HG03103 (cell line): ENCODE data around the gene PANK2.
"Not testable (repeated sequence)": the region's sequence is repeated elsewhere in the genome, so short reads cannot be mapped to it uniquely, and the experiment has no call there.

Experiments
- ATAC-seq: cut with Tn5 transposase; IDR thresholded peaks from one replicate; pipeline ENCODE4 v1.9.1; 2021; ENCODE audit warnings: low read depth; ENCODE audit not compliant: unreplicated experiment

Gene PANK2

DNA sequence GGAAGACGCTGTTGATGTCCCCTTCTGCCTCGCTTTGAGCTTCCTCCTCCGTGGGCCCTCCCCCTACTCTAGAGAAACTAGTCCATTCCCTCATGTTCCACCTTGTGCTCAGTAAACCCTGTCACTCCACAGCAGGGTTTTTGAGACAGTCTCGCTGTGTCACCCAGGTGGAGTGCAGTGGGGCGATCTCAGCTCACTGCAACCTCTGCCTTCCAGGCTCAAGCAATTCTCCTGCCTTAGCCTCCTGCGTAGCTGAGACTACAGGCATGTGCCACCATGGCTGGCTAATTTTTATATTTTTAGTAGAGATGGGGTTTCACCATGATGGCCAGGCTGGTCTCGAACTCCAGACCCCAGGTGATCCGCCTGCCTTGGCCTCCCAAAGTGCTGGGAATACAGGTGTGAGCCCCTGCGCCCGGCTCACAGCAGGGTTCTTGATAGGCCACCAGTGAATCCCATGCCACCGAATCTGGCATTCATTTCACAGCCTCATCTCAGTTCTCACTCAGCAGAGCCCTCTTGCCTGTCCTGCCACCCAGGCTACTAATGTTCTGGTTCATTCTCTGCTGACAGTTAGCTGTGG lies 36.0 kb downstream of the PANK2 start:
- no peak for ATAC-seq

DNA sequence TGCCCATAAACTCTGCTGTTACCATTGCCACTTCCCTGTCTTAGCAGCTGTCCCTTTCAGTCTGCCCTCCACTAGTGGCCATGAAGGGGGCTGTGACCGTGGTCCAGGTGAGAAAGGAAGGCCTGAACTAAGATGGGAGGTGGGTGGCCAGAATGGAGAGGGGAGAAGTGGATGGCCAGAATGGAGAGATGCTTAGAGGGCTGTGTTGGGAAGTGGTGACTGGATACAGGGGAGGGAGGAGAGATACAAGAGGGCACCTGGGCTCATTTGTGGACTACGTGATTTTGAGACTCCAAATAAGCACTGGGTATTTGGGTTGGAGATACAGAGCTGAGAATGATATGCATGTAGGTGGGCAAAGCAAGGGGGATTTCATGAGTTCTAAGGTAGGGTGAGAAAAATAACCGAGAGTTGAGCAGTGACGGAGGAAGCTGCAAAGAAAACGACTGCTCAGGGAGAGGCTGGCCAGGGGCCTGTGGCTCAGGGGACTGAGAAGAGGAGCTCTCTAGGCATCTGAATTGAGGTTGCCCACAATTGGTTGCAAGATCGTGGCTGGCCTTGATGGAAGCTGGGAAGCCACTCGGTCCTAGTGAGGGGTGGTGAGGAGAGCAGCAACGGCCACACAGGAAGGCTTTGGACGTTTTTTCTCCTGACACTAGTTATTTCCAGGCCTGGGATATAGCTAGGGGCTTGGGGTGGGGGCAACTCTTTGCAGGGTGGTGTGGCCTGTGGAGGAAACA lies 36.9 kb downstream of the PANK2 start:
- ATAC-seq: no peak

DNA sequence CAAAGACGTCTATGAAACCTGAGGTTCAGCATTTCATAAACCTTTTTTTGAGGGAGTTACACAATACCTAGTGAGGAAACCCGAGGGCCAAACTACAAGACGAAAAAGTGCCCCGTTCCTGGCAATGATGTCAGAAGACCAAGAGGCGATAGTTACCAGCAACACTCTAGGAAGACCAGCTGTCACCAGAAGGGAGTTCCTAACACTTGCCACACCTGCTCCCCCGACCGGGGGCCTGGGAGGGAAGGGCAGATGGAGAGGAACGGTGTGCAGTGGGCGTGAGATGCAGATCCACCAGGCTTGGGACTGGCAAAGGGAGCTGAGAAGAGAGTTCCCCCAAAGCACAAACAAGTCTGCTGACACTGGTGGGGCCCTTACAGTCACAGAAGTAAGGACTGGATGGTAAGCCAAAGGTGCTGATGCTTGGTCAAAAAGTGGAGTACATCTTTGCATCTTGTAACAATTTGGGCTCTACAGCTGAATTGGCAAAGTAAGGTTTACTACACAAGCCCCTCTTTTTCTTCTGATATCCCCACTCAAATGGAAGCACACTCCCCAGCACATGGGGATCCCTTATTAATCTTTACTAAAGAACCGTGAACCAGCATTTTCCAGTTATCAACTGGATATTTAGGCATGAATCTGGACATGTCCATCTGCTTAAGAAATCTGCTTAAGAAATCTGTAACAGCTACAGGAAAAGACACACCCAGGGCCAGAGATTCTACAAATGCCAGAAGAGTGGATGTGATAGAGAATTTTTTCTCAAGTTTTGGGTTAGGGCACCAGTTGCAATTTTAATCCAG lies 38.5 kb downstream of the PANK2 start:
- no peak for ATAC-seq

DNA sequence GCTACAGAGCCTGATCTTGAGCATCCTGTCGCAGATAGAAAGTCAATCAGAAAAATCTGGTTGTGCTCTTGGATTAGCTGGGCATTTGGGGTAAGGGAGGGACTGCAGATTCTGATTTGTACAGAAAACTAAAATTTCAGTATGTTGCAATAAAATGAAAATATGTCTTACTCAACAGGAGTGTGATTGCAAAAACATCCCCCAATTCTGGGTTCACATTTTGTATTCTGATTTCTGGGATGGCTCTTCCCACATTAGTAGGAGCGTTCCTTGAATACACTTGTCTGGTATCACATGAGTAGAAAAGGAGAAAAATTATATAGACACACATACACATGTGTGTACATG lies 40.5 kb downstream of the PANK2 start:
- no peak for ATAC-seq

DNA sequence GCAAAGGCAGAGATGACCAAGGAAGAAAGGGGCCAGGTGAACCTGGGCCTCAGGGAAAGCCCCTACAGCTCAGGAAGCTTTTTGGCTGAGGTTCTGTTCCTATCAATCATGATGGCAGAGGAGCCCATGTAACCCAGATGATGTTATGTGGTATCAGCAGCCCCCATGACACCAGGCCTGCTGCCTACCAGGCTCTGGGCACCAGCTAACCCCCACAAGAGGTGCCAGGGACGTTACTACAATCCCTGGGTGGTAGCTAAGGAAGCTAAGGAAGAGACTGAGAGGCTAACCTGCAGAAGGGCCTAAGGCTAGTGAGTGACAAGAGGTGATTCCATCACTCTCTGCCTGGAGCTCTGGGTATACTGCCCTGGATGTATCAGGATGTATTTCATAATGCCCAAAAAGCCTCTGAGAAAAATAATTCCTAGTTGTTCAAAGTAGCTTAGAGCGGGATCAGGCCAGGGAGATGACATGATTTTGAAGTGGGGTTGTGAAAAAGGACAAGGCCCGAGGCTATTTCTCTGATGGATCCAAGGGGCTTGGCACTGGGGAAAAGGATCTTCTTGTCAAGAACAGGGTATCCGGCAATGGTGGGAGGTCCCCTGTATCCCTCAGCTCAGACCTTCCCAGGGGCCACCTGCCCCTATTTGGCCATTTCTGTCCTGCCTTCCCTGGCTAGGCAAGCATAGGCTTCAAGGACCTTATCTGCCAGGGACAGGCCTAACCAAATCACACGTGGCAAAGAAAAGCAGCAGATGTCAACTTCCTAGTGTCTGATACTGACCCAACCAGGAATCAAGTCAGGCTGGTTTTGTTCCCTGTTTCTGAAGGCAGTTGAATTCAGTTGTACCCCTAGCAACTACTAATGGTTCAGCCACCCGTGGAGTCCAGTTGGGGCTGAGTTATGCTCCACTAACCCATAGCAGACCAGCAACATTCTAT lies 41.3 kb downstream of the PANK2 start:
- no peak for ATAC-seq

DNA sequence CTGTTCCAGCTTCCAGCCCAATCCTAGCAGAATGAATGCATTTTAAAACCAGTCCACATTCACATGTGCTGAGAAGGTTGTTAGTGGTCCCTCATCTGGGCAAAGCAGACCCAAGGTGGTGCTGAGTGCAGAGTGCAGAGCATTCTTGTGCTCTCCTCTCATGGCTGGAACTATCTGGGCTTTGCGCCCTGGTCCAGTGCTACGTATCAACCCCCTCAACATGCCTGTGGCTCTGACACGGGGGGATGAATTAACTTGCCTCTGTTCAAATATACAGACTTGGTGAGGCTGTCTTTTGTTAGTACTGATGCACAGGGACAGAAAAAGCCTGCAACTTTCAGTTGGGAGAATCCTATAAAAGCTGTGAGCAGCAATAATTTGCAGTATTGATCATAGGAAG lies 42.5 kb downstream of the PANK2 start:
- no peak for ATAC-seq

DNA sequence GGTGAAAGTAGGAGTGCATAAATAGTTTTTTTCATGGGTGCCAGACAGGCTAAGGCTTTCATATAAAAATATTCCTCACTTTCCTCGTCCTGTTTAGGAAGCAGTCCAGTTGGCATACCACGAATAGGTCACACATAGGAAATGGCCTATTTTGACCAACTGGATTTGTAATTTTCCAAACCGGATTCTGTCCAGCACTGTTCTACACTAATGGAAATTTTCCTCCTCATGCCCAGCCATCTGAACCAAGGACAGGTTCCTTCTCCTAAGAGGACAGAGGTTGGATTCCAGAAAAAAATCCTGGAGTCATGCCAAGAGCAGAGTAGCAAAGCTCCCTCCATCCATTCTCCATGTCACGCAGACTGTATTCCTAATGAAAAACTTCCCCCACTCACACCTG lies 43.1 kb downstream of the PANK2 start:
- no peak for ATAC-seq

DNA sequence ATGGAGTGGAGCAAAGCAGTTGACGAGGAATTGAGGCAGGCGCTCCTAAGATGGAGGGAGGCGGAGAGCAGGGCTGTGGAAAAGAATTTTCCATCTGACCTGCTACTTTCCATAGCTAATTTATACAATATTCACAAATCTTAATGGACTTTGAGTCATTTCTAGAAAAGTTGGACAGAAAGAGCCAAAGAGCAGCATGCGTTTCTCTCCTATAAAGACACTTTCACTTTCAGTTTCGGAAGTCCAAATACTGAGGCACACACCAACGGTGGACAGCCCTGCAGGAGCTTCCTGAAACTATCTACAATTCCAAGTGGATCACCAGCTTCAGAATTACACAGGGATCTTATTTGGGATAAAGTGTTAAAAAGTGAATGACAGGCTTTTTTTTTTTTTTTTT lies 43.5 kb downstream of the PANK2 start:
- no peak for ATAC-seq

GRCh38 chr20:3933218-3933617 lies 44.0 kb downstream of the PANK2 start:
- ATAC-seq: no peak

GRCh38 chr20:3934624-3935023 lies 45.4 kb downstream of the PANK2 start:
- no peak for ATAC-seq

DNA sequence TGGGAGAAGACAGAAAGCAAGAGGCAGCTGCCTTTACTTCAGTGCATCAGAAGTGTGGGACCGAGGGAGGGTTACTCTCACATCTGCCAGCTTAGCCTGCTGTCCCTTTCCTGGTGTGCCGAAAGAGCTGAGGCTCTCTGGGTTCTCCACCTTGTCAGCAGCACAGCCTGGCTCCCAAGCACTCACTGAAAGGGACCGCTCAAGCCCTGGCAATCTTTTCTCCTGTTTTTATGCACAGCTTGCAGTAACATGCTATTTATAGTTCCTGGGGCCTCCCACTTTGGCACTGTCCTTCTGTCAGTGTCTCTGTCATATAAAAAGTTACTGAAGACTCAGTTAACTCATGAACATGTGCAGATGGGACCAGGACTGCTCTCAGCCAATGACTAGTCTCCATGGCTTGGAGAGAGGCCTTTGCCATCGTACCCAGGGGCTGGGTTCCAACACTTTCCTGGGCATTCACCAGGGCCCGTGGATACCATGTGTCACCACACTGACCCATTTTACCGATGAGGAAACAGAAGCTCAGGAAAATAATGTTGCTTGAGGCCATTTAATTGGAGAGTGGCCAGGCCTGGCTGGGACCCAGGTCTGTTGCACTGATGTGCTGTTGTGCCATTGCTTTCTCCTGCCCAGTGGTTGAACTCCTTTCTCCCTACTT lies 46.2 kb downstream of the PANK2 start:
- ATAC-seq: no peak

- no peak for ATAC-seq
These were observed 46.8 kb downstream of the PANK2 start for GRCh38 chr20:3935956-3936340.

- no peak for ATAC-seq
These were observed 48.4 kb downstream of the PANK2 start for GRCh38 chr20:3937618-3938017.

- ATAC-seq: no peak
These were observed 51.7 kb downstream of the PANK2 start for GRCh38 chr20:3940905-3941304.

- not testable (repeated sequence) for ATAC-seq
These were observed 57.5 kb downstream of the PANK2 start for GRCh38 chr20:3946666-3947065.

- no peak for ATAC-seq
These were observed 75.5 kb downstream of the PANK2 start for GRCh38 chr20:3964719-3965118.

DNA sequence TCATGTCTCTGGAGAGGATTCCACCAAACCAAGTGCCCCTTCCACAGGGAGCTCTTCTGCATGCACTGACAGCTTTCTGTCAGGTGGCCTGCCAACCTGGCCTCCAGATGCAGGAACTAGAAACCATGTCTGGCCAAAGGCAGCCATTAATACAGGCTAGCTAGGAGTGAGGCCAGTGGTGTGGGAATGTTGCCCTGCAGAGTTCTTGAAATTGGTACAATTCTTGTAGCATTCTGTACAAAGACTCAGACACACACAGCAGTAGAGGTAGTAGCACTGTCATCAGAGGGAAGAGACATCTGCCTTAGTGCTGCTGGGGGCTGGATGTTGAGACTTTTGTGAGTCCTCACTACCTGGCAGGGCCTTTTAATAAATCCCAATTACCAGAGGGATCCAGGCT lies 77.4 kb downstream of the PANK2 start:
- no peak for ATAC-seq

GRCh38 chr20:3970016-3970415 lies 80.8 kb downstream of the PANK2 start:
- ATAC-seq: no peak

DNA sequence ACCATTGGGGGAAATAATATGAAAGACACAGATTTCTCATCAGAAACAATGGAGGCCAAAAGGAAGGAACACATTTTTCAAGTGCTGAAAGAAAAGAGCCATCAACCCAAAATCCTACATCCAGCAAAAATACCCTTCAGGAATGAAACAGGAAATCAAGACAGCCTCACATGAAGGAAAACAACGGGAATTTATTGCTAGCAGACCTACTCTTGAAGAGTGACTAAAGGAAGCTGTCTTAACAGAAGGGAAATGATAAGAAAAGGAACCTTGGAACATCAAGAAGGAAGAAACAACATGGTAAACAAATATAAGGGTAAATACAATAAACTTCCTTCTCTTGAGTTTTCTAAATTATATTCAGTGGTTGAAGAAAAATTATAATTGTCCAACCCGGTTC lies 82.0 kb downstream of the PANK2 start:
- ATAC-seq: no peak

DNA sequence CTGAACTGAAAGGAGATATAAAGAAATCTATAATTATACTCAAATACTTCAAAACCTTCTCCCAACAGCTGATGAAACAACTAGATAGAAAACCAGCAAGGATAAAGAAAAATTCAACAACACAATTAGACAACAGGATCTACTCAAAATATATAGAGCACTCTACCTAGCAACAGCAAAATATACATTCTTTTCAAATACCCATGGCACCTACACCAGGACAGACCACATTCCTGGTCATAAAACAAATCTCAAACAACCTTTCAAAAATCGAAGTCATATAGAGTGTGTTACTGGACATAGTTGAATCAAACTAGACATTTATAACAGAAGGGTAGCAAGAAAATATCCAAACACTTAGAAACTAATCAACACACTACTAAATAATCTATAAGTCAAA lies 83.0 kb downstream of the PANK2 start:
- no peak for ATAC-seq
